NCI-H748 (cell line): ENCODE data around the gene RNF183.
"Not testable (repeated sequence)": the region's sequence is repeated elsewhere in the genome, so short reads cannot be mapped to it uniquely, and the experiment has no call there.

ENCODE experiments used
- DNase-seq: peaks from one replicate; lab custom pipeline; 2025; ENCODE audit not compliant: unreplicated experiment; lab: John Stamatoyannopoulos, UW

The RNF183 gene

DNA sequence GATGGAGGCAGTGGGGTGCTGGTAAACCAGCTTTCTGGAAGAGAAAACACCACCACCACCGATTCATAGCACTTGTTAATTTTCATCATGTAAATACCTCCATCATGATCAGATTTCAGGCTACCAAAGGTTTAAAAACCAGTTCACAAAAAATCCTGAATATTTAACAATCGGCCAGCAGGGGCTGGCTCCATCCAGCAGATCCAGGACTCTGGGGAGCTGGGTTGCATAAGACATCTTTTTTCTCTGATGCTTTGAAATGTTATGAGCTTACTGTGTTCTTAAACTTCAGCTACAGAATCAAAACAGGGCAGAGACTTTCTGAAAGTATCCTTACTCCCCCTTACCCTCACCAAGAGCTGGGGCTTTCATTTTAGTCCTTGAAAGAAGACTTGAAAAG is 14.6 kb upstream of the RNF183 start:
- no peak for DNase-seq

DNA sequence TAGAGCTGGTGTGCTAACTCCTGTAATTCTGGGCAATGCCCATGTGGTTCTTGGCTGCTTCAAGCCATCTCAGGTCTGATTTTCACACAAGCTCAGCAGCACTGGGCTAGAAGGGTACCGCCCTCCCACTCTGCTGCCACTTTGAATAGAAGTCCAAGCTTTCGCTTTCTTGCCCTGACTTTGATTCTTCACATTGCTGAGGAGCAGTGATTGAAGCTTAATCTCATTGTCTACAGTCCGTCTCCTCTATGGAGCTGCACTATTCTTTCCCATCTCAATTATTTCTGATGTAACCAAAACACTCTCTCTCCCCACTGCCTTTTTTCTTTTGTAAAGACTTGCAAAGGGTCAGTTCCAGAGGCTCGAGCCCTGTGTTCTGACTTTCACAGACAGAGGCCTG is 12.9 kb upstream of the RNF183 start:
- DNase-seq = no peak

DNA sequence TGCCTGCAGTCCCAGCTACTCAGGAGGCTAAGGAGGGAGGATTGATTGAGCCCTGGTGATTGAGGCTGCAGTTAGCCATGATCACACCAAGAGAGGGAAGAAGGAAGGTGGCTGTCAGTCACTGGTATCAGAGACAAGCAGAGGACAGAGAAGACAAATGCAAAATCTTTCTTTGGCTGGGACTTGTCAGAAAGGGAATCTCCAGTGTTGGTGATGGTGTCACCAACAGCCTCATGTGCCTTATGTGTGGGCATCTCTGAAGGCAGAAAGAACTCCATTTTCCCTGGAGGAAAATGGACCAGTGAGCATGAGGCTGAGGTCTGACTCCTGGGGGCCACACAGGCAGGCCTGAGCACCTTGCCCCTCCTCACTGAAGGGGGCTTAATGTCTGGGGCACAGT is 12.1 kb upstream of the RNF183 start:
- DNase-seq = no peak

DNA sequence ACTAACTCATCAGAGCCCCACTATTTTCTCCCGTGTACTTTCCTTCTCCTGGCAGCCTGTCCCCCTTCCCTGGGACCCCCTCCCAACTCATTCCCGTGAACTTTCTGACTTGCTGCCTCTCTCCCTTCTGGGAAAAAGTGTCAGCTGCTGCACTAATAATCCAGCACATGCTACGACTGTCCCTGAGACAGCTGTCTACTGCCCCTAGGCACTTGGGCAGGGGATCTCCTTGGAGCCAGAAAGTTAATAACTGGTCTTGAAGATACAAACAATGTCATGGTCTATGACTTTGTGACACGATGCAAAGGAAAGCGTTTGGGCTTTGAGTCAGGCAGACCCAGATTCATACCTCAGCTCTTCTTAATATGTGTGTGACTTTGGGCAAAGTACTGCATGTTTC is 10.1 kb upstream of the RNF183 start:
- no peak for DNase-seq

DNA sequence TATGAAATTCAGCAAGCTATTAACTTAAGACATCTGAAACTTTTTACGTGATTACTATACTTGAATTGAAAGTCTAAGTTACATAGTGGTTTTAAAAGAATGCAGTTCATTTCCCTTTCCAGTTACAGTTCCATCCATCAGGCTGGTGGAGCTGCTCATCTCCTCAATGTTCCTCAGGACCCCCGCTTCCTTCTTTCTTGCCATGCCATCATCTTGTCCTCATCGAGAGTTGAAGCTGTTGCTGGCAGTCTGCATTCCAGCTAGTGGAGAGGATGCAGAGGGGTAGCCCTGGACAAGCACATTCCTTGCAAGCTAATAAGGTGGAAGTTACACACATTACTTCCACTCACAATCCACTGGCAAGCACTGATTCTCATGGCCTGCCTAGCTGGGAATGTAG is 8.8 kb upstream of the RNF183 start:
- DNase-seq = no peak

DNA sequence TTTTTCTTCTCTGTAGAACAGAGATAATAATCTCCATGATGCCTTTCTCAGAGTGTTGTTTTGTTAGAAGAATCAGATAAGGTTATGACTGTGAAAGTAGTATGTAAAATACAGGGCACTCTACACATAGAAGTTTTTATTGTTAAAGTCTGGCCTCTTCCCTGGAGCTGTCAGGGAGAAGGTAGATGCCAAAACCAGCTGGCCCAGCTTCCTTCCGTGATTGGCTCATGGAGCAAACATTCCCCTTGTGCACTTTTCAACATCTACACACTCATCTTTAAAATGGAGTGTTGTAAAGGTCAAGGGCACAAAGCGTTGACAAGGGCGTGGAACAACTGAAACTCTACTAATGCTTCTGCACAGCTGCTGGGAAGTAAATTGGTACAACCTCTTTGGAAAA is 7.4 kb upstream of the RNF183 start:
- no peak for DNase-seq

DNA sequence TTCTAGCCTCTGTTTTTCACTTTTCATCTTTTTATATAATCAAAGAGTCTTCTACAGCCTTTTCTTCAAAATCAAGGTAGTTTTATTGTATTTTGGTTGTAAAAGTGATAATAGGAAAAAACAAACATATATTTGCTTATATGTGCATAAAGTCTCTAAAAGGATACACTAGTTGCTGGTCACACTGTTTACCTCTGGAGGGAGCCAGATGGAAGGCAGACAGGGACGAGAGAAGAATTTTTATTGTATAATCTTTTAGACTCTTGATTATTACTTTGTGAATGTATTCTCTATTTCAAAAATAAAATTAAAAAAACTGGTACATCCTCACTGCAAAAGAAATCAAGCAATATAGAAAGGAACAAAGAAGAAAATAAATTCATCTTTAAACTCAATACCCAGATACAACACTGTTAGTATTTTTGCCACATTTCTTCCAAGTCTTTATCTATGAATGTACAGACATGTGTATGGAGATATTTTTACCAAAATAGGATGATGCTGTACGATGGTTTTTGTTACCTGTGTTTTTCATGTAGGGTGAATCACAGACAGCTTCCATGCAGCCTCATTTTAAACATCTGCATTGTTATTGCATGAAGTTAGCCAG is 6.1 kb upstream of the RNF183 start:
- DNase-seq = peak; percentile 40

DNA sequence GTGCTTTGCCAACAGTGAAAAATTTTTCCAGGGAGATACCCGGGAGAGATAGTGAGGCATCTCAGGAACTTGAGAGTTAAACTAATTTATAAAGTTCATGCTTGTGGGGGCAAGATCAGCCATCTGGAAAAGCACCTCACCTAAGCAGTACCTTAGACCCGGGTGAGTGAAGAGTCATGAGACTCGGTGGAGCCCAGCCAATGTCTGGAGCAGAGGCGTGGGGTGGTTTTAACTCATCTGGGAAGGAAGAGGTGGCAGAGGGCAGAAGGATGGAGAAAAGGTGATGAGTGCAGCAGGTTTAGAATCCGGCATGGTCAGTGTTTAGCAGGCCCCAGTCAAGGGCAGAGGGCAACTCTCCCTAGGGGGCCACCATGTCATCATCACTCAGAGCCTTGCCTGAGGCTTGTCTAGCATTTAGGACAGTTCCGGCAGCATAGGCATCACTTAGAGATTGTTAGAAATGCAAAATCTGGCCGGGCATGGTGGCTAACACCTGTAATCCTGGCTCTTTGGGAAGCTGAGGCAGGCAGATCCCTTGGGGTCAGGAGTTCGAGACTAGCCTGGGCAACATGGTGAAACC is 4.3 kb upstream of the RNF183 start:
- DNase-seq = no peak

DNA sequence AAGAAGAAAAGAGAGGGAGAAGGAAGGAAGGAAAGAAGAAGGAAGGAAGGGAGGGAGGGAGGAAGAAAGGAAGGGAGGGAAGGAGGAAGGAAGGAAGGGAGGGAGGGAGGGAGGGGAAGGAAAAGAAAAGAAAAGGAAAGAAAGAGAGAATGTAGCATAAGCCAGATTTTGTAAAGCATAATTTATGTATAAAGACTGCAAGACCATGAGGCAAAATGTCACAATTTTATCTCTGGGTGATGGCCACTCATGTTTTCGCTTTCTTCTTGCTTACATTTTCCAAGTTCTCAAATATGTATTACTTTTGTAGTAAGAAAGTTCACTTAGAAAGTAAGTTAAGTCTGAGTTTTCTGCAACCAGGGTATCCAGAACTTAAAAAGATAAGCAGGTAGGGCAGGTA is 3.4 kb upstream of the RNF183 start:
- no peak for DNase-seq

DNA sequence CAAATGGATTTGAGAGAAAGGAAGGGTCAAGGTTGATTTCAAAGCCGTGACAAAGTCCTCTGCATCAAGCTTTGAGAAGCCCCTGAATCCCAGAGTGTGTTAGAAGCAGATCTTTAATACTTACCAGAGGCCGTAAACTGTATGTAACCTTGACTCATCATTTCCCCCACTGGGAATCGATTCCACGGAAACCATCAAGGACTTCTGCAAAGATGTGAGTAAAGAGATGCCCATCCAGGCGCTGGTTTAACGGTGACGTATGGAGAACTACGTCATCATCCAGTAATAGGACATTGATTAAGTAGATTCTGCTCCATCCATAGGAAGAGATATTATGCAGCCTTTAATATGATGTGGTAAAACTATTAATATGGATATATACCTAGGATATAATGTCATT is 1.6 kb downstream of the RNF183 start:
- DNase-seq = no peak

DNA sequence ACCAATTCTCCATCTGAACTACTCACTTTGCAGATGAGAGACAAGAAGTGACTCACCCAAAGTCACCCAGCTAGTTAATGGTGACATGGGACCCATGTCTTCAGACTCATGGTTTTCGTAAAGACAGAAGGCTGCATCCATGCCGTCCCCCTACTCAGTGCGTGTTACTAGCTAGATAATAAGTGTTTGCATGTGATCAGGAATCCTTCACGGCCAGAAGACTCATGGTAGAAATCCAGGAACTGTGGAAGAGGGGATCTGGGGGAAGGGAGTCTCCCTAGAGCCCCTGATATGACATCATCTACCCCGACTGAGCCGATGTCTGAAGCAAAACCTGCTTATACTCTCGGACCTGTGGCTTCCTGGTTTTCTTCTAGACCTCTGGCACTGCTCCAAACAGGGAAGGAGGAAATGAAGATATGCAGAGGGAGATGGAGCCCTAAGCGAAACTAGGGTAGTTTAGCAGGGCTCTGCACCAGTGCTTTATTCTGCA is 3.3 kb downstream of the RNF183 start:
- peak; percentile 33 for DNase-seq

DNA sequence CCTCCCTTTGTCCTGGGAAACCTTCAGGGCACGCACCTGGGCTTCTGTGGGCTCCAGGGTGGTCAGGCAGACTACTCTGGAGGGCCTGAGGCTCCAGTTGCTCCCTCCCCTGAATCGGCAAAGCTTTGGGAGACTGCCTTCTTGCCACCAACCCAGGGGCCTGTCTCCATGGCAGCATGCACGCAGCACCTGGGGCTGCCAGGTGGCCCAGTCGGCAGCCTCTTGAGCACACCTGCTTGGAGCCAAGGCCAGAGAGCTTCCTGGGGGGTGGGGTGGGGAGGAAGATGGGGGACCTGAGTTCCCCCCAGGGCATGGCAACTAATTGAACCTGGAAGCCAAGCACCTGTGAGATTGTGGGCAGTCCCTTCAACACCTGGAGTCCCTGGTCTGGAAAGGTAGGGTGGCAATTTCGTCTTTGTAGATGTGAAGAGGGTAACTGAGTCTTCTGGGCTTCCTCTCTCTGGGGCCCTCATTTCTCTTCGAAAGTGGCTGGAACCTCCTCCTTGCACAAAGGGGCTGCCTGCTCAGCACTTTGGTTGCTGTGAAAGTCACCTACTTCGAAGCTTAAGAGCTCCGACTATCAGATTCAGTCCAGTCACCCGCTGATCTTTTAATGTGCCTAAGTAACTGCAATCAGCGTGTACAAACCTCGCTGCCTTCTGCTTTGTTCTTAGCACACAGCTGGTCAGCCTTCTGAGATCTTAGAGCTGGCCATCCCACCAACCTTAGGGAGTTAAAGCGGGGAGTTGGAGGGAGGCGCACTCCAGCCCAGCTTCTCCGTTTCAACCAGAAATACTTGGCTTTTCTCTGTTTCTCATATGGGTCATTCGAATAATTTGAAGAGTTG is 4.0 kb downstream of the RNF183 start:
- DNase-seq = peak; percentile 96

DNA sequence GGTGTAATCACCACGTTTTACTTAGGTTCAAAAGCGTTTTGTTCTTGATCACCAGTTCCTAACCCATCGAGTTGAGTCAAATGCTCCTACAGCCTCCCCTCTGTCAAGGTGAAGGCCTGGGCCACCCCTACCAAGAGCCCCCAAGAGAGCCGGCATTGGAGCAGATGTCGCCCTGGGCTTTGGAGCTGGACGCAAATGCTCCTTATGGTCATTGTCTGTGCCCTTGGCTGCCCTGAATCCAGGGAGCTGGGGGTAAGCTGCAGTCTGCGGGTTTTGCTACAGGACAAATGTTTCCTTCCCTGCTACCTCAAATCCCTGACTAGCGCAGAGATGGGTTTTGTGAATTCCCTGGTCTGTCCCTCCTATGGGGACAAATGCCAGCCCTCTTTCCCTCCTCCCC is 4.9 kb downstream of the RNF183 start:
- no peak for DNase-seq

DNA sequence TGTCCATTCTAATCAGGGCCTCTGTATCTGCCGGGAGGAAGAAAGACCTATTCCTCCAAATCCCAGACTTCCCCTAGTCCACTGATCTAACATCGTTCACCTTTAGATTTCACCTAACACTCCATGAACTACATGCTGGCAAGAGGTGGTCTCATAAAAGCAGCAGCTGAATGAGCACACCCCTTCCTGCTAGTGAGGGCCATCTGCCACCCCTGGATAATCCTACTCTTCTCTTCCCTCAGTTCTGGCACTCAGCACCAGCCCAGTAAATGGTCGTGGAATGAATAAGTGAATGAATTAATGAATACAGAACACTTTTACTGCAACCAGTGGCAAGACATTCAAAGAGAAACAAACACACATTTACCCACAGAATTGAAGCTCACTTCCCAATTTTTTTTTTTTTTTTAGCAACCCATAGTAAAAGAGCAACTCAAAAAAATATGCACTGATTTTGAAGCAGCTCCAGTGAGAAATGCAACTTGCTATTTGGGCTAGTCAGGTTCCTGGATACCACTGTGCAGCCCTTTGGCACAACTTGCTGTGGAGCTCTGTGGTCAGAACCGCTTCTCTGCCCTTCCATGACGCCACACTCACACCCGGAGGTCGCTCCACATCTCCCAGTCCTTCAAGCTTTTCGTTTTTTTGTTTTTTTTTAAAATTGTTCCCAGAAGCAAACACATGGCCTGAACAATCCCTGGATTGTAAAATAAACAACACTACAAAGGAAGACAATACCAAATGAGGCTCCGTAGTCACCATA is 6.2 kb downstream of the RNF183 start:
- DNase-seq = no peak

DNA sequence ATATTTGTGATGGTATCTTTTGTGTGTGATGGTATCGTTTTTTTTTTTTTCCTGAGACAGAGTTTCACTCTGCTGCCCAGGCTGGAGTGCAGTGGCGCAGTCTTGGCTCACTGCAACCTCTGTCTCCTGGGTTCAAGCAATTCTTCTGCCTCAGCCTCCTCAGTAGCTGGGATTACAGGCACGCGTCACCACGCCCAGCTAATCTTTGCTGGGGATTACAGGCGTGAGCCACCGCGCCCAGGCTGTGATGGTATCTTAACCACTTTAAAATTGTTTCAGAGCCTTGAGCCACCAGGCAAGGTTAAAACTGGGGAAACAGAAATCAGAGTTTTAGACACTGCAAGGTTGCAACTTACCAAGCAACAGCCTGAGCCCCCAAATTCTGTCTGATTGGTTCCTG is 6.9 kb downstream of the RNF183 start:
- not testable (repeated sequence) for DNase-seq

DNA sequence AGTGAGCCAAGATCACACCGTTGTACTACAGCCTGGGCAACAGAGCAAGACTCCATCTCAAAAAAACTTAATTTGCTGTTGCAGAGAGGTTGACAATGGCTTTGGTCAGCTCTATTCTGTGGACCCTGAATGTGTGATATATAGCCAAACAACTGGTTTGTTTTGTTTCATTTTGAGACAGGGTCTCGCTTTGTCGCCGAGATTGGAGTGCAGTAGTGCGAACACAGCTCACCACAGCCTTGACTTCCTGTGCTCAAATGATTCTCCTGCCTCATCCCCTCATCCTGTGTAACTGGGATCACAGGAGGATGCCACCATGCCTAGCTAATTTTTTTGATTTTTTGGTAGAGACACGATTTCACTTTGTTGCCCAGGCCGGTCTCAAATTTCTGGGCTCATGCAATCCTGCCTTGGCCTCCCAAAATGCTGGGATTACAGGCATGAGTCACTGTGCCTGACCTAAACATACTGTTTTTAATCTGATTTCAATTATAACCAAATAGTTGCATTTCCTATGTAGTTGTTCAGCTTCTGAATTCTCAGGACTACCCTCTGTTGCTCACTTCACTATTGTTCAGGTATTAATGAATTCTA is 9.8 kb downstream of the RNF183 start:
- no peak for DNase-seq

DNA sequence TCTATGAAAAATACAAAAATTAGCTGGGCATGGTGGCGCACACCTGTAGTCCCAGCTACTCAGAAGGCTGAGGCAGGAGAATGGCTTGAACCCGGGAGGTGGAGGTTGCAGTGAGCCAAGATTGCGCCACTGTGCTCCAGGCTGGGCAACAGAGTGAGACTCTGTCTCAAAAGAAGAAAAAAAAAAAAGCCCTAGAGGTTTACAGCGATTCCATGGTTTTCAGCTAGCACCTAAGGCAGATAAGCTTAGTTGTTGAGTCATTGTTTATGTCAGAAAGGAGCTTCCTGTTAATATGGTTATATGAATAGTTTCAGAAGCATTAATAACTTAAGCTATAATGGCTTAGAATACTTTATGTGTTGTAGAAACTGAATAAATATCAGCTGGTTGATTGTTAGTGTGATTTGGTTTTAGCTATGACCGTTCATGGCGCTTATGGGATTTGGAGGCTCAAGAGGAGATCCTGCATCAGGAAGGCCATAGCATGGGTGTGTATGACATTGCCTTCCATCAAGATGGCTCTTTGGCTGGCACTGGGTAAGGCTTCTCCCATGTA is 13.0 kb downstream of the RNF183 start:
- no peak for DNase-seq

DNA sequence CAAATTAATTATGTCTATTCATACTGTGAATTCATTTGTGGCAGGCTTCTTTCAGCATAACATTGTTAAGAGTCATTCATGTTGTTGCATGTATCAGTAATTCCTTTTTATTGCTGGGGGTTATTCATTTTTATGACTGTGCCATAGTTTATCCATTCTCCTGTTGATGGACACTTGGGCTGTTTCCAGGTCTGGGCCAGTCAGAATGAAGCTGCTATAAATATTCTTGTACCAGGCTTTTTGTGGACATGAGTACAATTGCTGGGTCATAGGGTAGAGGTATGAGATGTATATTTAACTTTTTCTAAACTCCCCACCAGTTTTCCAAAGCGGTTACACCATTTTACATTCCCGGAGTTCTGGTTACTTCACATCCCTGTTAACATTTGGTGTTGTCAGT is 14.1 kb downstream of the RNF183 start:
- DNase-seq = no peak

DNA sequence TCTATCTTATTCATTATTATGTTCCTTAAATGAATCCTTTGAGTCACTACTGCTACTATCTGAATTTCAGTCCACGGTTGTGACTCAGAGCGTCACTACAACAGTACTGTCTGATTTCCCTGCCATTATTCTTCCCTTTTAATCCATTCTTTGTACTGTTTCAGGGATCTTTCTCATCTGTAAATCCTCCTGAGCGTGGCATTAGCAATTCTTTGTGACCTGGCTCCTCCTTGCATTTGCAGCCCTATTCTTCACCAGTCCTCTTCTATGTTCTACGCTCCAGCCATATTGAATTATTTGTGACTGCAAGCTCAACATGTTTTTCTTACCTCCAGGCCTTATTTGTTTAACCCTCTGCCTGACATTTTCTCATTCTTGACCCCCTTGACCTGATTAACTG is 21.8 kb downstream of the RNF183 start:
- DNase-seq = no peak

DNA sequence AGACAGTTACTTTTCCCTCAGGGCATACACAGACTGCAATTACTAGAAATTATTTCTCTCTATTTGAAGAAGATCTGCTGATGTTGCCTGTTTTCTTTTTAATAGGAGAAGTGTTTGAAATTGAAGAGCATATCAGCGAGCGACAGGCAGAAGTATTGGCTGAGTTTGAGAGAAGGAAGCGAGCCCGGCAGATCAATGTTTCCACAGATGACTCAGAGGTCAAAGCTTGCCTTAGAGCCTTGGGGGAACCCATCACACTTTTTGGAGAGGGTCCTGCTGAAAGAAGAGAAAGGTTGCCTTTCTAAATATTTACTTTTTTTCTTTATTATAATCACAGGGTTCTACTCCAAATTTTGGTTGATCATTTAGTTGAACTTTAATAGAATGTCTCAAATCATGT is 24.3 kb downstream of the RNF183 start:
- no peak for DNase-seq
